GM21526 (cell line): ENCODE results near the gene SNX30.
A peak's percentile ranks its signal among the peaks of the same experiment; 100 is the strongest.
"Not testable (repeated sequence)": the region's sequence is repeated elsewhere in the genome, so short reads cannot be mapped to it uniquely, and the experiment has no call there.

Experiments used
- ATAC-seq: cut with Tn5 transposase; IDR thresholded peaks from one replicate; pipeline ENCODE4 v1.9.1; 2021; ENCODE audit warnings: moderate library complexity; ENCODE audit not compliant: unreplicated experiment, low FRiP score

The SNX30 gene, protein sequence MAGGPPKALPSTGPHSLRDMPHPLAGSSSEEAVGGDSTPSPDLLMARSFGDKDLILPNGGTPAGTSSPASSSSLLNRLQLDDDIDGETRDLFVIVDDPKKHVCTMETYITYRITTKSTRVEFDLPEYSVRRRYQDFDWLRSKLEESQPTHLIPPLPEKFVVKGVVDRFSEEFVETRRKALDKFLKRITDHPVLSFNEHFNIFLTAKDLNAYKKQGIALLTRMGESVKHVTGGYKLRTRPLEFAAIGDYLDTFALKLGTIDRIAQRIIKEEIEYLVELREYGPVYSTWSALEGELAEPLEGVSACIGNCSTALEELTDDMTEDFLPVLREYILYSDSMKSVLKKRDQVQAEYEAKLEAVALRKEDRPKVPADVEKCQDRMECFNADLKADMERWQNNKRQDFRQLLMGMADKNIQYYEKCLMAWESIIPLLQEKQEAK

DNA sequence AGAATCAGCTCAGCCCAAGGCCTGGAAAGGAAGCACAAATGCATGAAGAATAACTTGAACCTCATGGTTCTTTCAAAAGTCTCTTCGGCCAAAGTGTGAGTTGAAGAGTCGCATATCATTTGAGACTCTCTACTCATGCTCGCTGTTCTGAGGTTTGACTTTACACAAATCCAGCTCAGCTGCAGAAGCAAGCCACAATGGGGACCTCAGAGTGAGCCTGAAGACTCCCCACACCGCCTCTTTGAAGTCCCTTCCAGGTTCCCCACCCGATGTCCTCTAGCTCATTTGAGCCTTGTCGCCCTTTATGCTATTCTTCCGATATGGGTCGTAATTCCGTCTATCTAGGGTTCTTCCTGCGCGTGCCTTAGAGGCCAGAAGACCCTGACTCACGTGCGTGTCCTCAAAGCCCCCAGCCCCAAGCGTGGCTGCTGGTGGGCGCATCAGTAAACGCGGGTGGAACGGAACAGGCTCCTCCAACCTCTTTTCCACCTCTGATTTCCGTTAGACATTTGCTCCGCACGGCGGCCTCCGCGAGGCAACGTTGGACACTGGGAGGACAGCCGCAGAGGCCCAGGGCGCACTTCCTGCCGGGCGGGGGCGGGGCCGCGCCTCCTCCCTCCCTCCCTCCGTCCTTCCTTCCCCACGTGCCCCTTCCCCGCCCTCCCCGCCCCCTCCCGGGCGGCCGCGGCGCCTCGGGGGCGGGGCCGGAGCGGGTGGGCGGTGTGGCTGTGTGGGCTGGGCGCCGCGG is at the start of gene SNX30:
TSS of gene SNX30 (plus strand) at position 745 of the 748 bp plus-strand sequence. CDS start 242 bp downstream, outside the sequence.
- ATAC-seq = peak; percentile 65

DNA sequence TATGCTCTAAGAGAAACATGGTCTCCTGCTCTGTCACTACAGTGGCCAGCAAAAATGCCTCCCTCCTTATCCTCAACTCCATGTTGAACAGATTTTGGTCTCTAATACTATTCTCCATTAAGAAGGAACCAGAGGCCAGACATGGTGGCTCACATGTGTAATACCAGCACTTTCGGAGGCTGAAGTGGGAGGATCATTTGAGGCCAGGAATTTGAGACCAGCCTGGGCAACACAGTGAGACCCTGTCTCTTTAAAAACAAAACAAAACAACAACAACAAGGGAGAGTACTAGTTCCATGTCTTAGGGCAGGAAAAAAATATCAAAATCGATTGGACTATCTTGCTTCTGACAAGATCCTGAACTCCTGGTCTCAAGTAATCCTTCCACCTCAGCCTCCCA is 47.3 kb upstream of the SNX30 start:
- ATAC-seq = no peak

DNA sequence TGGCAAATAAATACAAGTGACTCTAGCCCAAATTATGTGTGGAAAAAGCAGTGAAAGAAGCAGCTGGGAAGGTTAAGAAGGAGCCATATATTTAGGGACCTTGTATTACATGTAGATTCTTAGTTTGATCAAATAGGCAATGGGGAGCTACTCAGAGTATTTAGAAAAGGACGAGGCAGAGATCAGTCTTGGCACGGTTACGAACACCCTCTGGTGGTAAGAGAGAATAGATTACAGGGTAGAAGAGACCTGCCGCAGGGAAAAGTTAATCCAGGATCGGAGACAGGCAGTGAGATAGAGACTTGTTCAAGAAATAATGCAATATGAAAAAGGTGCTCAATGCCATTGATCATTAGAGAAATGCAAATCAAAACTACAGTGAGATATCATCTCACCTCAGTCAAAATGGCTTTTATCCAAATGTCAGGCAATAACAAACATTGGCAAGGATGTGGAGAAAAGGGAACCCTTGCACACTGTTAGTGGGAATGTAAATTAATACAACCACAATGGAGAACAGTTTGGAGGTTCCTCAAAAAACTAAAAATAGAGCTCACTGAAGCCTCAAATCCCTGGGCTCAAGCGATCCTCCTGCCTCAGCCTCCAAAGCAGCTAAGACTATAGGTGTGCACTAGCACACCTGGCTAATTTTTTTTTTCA is 44.7 kb upstream of the SNX30 start:
- no peak for ATAC-seq

DNA sequence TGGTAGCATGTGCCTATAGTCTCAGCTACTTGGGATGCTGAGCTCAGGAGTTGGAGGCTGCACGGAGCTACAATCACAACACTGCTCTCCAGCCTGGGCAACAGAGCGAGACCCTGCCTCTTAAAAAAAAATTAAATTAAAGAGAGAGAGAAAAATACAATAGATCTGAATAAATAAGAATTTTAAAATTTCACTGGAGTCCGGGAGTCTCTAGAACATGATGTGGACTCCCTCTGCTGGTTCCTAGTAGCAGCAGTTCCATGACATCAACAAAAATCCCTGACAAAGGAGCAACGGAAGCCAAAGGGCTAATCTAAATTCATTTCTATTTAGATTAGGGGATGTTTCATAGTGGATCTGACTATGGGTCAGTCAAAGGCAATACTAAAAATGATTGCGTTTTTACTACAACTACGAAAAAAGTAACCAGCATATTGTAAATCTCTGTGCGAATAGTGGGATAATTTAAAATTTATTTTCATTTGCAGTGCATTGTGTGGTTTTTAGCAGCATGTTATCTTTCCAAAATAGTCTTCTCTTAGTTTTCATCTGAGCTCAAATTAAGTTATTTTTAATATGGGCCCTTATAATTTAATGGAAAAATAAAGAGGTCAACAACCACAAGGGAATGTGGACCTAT is 39.4 kb upstream of the SNX30 start:
- ATAC-seq = no peak

DNA sequence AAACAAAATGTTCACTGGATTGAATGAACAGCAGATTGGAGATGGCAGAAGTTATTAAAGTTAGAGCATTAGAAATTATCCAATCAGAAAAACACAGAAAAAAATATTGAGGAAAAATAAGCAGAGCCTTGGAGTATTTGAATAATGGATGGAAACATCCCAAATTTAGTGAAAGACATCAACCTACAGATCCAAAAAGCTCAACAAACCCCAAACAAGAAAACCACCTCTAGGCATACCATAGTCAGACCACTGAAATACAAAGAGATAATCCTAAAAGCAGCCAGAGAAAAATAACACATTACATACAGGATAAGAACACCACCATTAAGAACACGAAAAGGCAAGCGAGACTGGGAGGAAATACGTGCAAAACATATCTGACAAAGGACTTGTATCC is 37.9 kb upstream of the SNX30 start:
- no peak for ATAC-seq

DNA sequence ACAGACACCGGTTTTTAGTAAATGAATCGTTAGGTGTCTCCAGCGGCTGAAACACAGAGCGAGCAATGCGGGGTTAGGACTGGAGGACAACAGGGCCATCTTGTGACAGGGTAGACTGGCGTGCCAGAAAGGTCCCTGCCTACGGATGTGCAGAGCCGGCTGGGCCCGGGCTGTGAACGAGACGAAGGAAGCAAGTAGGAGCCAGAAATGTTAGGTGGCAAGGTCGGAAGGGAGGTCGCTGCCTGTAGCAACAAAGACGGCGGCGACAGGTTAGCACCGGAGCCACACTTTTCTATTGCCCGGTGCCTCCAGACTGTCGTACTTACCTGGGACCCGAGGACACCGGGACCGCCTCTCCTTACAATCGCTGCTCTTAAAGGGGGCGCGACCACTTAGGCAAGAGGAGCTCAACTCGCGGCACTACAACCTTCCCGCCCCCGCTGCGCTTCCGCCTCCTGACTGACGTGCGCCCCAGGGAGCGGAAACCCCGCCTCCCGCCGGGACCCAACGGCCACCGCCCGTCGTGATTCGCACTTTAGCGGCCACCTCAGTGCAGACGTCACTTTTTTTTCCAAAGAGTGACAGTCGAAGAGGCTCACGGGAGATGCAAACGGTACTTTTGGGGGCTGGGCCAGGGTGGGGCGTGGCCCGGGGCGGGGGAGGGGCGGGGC is 32.8 kb upstream of the SNX30 start, which contains the start of gene INIP:
TSS of gene INIP (minus strand) at position 457 of the 671 bp plus-strand sequence. CDS start 1,632 bp downstream, outside the sequence.
- ATAC-seq = peak; percentile 95

DNA sequence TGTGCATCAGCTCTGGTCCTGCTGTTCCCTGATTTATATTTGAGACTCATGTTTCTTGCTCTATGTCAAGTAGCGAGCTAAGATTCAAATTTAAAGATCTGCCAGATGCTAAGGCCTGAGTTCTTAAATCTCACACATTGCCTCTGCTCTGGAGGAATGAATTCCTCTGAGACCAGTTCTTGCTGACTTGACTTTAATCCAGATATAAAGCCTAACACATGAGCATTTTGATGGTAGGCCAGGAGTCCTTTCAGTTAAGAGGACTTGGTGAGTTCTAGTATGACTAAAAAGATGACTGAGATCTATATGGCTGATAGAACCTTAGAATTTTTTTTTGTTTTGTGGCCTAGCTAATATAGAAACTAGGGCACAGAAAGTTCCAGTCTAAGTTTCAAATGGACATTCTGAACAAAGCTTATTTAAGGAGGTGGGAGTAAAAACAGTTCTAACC is 31.3 kb upstream of the SNX30 start:
- ATAC-seq = no peak

DNA sequence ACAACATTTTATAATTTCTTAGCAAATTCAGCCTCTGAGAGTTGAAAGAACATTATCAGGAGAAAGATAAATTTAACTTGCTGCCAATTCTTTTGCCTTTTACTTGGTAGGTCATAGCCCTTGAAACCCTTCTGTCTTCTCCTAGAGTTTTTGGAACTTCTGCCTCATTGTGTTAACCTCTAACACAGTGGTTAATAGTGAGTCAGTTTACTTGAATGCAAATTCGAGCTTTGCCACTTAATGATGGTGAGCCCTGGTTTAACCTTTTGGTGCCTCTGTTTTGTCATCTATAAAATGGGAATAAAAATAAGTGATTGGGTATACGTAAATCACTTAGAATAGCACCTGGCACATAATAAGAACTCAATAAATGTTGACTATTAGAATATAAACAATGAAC is 30.9 kb upstream of the SNX30 start:
- no peak for ATAC-seq

DNA sequence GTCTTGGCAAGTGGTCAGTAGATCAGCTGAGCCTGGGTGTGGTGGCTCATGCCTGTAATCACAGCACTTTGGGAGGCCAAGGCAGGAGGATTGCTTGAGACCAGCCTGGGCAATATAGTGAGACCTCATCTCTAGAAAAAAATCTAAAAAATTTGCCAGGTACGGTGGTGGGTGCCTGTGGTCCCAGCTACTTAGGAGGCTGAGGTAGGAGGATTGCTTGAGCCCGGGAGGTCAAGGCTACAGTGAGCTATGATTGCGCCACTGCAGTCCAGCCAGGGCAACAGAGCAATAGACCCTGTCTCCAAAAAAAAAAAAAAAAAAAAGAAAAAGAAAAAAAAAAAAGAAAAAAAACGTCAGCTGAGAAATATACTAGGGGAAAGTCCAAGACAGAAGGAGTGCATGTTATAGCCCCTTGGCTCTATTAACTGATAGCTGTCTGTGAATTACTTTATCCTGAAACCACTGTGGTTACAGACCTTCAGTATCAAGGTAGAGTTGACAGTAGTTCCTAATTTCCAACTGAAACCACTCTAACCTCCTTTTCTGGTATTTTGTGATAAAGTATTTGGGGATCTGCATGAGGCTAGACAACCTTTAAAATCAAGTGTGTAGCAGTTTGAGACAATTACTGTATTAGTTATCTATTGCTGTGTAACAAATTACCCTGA is 30.3 kb upstream of the SNX30 start:
- no peak for ATAC-seq

DNA sequence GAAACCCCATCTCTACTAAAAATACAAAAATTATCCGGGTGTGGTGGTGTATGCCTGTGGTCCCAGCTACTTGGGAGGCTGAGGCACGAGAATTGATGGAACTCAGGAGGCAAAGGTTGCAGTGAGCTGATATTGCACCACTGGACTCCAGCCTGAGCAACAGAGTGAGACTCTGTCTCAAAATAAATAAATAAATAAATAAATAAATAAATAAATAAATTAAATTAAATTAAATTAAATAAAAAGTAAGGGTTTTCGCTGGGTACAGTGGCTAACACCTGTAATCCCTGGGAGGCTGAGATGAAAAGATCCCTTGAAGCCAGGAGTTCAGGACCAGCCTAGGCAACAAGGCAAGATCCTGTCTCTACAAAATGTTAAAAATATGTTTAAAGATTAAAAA is 27.8 kb upstream of the SNX30 start:
- not testable (repeated sequence) for ATAC-seq

DNA sequence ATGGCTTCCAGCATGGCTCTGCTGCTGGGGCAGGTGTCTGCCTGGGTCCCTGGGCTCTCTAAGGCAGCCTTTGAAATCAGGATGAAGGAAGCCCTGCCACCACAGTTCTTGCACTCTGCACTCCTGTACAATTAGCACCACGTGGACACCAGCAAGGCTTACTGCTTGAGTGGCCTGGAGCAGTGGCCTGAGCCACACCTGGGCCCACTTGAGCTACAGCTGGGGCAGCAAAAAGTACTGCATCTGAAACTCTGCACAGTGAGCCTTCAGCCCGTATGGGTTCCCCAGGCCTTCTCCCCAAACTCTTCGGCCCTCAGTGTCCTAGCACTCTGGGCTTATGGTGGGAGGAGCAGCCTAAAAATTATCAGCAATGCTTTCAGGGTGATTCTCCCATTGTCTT is 24.6 kb upstream of the SNX30 start:
- peak; percentile 55 for ATAC-seq

DNA sequence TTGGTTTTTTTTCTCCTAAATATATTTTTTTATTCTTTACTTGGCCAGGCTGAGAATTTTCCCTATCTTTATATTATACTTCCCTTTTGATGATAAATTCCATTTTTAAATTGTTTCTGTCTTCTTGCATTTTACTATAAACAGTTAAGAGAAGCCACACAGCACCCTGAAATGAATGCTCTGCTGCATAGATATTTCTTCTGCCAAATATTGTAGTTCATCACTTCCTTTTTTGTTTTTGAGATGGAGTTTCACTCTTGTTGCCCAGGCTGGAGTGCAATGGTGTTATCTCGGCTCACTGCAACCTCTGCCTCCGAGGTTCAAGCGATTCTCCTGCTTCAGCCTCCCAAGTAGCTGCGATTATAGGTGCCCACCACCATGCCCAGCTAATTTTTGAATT is 24.1 kb upstream of the SNX30 start:
- ATAC-seq = no peak

DNA sequence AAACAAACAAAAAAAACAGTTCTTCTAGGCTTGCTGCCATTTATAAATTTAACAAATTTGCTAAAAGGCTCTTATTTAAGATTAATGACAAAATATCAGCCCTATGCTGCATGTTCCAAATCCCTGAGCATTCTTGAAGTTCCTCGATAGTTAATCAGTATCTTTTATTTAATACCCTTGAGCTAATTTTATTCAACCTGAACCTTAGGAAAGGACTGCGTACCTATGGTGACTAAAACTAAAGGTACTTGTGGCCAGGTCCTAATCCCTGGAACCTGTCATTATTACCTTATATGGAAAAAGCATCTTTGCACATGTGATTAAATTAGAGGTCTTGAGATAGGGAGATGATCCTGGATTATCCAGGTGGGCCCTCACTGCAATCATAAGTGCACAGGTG is 22.2 kb upstream of the SNX30 start:
- ATAC-seq = no peak

DNA sequence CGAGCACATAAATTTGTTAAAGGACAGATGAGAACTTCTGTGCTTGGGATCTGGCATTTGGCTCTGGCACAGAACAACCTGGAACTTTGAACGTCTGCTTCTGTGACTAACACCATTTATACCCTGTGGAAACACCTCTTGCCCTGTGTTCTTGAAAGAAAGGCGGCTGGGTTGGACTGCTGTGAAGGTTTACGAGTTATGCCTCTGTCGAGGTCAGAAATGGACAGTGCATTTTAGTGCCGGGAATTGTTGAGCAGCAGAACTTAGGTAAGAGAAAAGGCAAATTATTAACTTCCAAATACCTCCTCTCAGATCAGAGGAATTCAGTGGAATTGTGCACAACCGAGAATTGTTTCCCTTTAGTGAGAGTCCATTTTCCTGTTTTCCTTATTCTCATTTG is 18.6 kb upstream of the SNX30 start:
- no peak for ATAC-seq

DNA sequence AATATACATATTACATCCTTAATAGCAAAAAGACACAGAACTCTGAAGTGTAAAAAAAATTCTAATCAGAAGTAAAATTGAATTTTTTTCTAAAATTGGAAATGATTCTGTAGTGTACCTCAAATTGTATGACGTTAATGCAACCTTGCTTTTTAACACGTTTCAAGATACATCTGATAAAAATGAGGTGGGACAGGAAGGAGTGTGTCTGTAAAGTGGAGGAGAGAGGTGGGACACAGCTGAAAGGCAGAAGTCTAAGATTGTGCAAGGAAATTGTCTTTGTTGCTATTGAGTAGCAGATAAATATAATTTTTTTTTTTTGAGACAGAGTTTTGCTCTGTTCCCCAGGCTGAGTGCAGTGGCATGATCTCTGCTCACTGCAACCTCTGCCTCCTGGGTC is 15.7 kb upstream of the SNX30 start:
- no peak for ATAC-seq

DNA sequence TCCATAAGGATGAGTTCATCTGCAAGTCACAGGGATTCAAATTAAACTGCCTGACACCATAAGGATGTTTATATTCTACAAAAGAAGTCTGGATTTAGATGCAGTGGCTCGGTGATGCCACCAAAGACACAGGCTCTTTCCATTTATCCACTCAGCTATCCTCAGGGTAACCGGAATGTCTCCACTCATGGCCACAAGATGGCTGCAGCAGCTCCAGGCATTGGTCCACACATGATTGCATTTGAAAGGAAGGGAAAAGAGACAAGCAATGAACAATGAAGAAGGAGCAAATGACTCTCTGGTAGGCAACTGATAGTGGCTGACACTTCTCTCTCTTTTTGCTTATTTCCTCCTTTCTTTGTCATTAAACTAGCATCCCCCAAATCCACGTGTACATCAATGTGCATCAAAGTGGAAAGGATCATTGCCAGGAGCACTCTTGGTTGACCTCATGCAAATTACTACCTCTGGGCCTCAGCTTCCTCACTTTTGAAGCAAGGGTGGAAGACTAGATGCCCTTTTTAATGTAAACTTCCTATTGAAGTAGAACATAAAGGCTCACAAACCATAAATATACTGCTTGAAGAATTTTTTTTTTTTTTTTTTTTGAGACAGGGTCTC is 7.2 kb upstream of the SNX30 start:
- ATAC-seq = no peak

DNA sequence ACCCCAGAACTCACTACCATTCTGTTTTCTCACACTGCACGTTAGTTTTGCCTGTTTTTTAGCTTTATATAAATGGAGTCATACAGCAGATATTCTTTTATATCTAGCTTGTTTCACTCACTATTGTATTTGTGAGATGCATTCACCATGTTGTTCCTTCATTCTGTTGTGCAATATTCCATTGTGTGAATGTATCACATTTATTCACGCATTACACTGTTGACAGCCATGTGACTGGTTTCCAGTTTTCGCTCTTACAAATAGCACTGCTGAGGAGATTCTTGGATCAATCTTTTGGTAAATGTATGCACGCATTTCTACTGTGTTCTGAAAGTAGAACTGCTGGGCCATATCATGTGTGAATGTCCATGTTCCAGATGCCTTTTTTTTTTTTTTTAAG is 6.4 kb upstream of the SNX30 start:
- ATAC-seq = no peak

DNA sequence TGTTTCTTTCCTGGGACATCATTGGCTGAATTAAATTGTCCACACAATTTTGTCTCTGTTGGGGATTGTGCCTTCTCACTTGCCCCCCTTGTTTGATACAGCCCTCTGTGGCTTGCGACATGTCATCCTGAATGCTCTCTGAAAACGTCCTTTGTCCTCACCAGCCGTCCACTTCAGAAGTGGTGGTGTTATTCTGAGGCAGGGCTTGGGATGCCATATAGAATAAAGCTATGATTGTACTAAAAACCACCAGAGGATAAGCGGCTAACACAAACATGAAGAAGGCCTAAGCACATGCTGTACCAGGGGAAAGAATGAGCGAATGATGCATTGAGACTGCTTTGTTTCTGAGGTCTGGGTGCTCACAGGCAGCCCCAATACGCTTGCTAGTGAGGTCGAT is 3.5 kb upstream of the SNX30 start:
- ATAC-seq = no peak

DNA sequence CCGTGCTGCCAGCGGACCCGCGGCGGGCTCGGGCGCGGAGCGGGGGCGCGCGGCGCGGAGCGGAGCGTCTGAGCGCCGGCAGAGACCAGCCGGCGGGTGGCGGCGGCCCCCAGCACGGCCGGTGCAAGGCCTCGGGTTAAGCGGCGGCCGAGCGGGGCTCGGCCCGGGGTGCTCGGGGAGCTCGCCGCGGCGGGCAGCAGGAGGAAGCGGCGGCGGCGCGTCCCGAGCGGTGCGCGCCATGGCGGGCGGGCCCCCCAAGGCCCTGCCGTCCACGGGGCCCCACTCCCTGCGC is 150 bp downstream of the SNX30 start:
- ATAC-seq = no peak
